Measurements from ENCODE around the gene VANGL1. TPM values are rescaled to one million over a fixed set of nuclear protein-coding genes. Genes with fewer than 3 reads are reported as not detected.

VANGL1 gene
- total RNA-seq, 1 donor from 2014 or later, result 15.3 TPM

DNA sequence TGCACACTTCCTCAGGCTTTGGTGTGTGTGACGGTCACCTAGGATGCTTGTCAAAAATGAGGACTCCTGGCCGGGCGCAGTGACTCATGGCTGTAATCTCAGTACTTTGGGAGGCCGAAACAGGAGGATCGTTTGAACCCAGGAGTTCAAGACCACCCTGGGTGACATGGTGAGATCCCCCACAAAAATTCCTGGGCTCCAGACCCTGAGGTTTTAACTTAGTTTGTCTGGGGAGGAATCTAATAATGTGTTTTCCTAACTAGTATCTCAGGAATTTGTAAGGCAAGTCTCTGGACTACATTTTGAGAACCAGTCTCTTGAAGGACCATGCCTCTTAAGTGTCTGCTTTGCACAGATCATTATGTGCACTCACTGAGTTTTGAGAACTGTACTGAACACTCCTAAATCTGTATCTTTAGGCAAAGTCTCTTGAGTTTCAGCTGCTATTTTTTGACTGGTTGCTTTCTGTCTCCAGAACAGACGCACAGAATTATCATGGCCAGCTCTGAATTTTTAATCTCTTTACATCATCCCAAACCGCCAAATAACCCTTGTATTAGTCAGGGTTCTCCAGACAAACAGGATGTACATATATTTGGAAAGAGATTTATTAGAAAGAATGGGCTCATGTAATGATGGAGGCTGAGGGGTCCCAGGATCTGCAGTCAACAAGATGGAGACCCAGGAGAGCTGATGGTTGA is 45.5 kb upstream of the VANGL1 start:
- TF ChIP-seq, protein P1, sequence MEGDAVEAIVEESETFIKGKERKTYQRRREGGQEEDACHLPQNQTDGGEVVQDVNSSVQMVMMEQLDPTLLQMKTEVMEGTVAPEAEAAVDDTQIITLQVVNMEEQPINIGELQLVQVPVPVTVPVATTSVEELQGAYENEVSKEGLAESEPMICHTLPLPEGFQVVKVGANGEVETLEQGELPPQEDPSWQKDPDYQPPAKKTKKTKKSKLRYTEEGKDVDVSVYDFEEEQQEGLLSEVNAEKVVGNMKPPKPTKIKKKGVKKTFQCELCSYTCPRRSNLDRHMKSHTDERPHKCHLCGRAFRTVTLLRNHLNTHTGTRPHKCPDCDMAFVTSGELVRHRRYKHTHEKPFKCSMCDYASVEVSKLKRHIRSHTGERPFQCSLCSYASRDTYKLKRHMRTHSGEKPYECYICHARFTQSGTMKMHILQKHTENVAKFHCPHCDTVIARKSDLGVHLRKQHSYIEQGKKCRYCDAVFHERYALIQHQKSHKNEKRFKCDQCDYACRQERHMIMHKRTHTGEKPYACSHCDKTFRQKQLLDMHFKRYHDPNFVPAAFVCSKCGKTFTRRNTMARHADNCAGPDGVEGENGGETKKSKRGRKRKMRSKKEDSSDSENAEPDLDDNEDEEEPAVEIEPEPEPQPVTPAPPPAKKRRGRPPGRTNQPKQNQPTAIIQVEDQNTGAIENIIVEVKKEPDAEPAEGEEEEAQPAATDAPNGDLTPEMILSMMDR (IDR thresholded peaks at IDR 0.05; ENCODE audit: insufficient read depth, low read length, severe bottlenecking), result no peak
- peak; percentile 27 for DNase-seq (ENCODE audit: low read depth)
- no peak for FAIRE-seq
- no peaks in the 10 kb centered on the region for H3K27me3 ChIP-seq (ENCODE audit: control insufficient read depth, insufficient read depth, low read length)
- H3K36me3 ChIP-seq (ENCODE audit: control insufficient read depth, insufficient read depth, low read length), result no peaks in the 10 kb centered on the region
- no peak overlapping the region for H3K4me3 ChIP-seq (ENCODE audit: low read depth, low read length)

- DNase-seq (ENCODE audit: low read depth), result no peak
- Histone ChIP-seq H3K36me3 (ENCODE audit: control insufficient read depth, insufficient read depth, low read length) (no peaks in the 10 kb centered on the region), H3K27me3 (ENCODE audit: control insufficient read depth, insufficient read depth, low read length) (no peaks in the 10 kb centered on the region), H3K4me3 (ENCODE audit: low read depth, low read length) (no peak overlapping the region)
- TF ChIP-seq, protein P1 (IDR thresholded peaks at IDR 0.05; ENCODE audit: insufficient read depth, low read length, severe bottlenecking), result no peak
- FAIRE-seq, result no peak
These were observed 37.3 kb upstream of the VANGL1 start for GRCh38 chr1:115604508-115604907.

DNA sequence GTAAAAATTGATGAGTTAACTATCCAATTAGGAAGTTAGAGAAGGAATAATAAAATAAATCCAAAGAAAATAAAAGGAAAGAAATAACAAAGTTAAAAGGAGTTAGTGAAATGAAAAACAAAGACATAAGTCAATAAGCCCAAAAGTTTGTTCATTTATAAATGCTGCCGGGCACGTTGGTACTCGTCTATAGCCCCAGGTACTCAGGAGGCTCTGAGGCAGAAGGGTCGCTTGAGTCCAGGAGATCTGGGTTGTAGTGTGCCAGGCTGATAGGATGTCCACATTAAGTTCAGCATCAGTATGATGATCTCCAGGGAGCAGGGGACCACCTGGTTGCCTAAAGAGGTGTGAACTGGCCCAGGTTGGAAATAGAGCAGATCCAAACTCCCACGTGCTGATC is 35.5 kb upstream of the VANGL1 start:
- H3K4me3 ChIP-seq (ENCODE audit: low read depth, low read length), result no peak overlapping the region
- no peaks in the 10 kb centered on the region for H3K36me3 ChIP-seq (ENCODE audit: control insufficient read depth, insufficient read depth, low read length)
- TF ChIP-seq, protein P1 (IDR thresholded peaks at IDR 0.05; ENCODE audit: insufficient read depth, low read length, severe bottlenecking), result no peak
- no peaks in the 10 kb centered on the region for H3K27me3 ChIP-seq (ENCODE audit: control insufficient read depth, insufficient read depth, low read length)
- peak; percentile 73 for DNase-seq (ENCODE audit: low read depth)
- no peak for FAIRE-seq

DNA sequence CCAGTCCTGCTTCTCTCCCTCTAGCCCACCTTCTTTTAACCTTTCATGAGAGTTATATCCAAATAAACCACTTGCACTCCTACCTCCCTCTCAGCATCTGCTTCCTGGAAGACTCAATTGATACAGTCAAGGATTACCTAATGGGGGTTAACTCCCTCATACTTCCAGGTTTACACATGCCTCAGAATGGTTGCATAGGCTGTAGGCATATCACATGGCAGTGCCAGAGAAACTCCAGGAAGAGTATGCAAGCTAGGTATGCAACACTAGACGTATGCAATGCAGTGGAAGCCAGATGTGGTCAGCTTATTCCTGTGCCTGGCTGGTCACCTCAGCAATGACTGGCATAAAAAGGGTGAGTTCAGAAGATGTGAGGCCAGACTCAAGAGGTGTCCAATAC is 32.7 kb upstream of the VANGL1 start:
- Histone ChIP-seq H3K36me3 (ENCODE audit: control insufficient read depth, insufficient read depth, low read length) (no peaks in the 10 kb centered on the region), H3K4me3 (ENCODE audit: low read depth, low read length) (no peak overlapping the region), H3K27me3 (ENCODE audit: control insufficient read depth, insufficient read depth, low read length) (no peaks in the 10 kb centered on the region)
- FAIRE-seq (peak; percentile 93), DNase-seq (ENCODE audit: low read depth) (peak; percentile 89)
- TF ChIP-seq, protein P1 (IDR thresholded peaks at IDR 0.05; ENCODE audit: insufficient read depth, low read length, severe bottlenecking), result no peak

DNA sequence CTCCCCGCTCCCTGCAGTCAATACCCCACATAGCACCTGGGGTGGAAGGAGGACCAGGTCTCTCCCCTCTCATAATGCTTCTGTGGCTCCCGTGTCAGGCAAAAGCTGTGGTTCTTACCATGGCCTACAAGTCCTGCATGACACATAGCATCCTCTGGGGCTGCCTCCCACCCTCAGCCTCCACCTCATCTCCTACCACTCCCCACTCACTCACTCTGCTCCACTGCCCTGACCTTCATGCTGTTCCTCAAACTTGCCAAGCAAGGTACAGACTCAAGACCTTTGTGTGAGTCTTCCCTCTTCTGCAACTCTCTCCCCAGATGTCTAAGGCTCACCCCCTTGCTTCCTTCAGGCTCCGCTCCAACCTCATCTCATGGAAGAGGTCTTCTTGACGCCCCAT is 28.0 kb upstream of the VANGL1 start:
- DNase-seq (ENCODE audit: low read depth) (no peak), FAIRE-seq (no peak)
- no peaks in the 10 kb centered on the region for H3K36me3 ChIP-seq (ENCODE audit: control insufficient read depth, insufficient read depth, low read length)
- TF ChIP-seq, protein P1 (IDR thresholded peaks at IDR 0.05; ENCODE audit: insufficient read depth, low read length, severe bottlenecking), result no peak
- H3K4me3 ChIP-seq (ENCODE audit: low read depth, low read length), result no peak overlapping the region
- no peaks in the 10 kb centered on the region for H3K27me3 ChIP-seq (ENCODE audit: control insufficient read depth, insufficient read depth, low read length)

DNA sequence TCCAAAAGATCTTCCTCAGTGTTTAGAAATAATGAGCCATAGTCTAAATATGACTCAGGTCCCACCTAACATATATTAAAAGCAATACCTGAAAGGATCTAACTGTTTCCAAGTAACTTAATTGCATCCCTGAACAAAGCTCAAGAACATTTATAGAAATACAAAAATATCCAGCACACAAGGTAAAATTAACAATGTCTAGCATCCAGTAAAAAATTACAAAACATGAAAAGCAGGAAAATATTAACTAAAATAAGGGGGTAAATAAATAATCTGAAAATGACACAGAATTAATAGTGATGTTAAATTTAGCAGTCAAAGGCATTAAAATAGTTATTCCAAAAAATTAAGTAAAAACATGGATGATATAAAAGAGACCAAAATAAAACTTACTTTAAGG is 21.3 kb upstream of the VANGL1 start:
- DNase-seq (ENCODE audit: low read depth), result no peak

More for the DNA sequence above, 21.3 kb upstream of the VANGL1 start:
- Histone ChIP-seq H3K27me3 (ENCODE audit: control insufficient read depth, insufficient read depth, low read length) (no peaks in the 10 kb centered on the region), H3K36me3 (ENCODE audit: control insufficient read depth, insufficient read depth, low read length) (no peaks in the 10 kb centered on the region), H3K4me3 (ENCODE audit: low read depth, low read length) (no peak overlapping the region)
- TF ChIP-seq, protein P1 (IDR thresholded peaks at IDR 0.05; ENCODE audit: insufficient read depth, low read length, severe bottlenecking), result no peak
- no peak for FAIRE-seq
